A549 (cell line): ENCODE data around the gene DCAF6. TPM values are rescaled to one million over a fixed set of nuclear protein-coding genes. Genes with fewer than 3 reads are reported as not detected.

Source experiments
- ATAC-seq, 2 experiments: fragments of 200-7000 bp in 1 of 2; fragments of >200 bp in 1 of 2; cut with Nextera tagmentation in 1 of 2; cut with Tn5 transposase in 1 of 2; 3 replicates each; pipeline versions ENCODE4 v1.8.0 to v1.9.1; 2018 to 2020; ENCODE audit warnings: mild to moderate bottlenecking in 1 of 2, moderate library complexity in 1 of 2
- CTCF ChIA-PET: fragments of 300-600 bp; sonication (Branson Sonifier 250); formaldehyde crosslinking; extraction: SDS; loops from one replicate; lab custom pipeline; 2021; ENCODE audit warnings: antibody characterized with exemption, inconsistent platforms; lab: Yijun Ruan, JAX
- POLR2A ChIA-PET: fragments of 350-600 bp; formaldehyde crosslinking; extraction: SDS; loops from one replicate; lab custom pipeline; 2021; ENCODE audit warnings: antibody characterized with exemption, inconsistent platforms; lab: Yijun Ruan, JAX
- DNase-seq, 2 experiments: peaks; one replicate each; pipeline versions ENCODE4 v3.0.0 to v3.0.0-alpha.2; 2011 to 2016; ENCODE audit warnings: low read depth in 1 of 2, low spot score in 1 of 2
- FAIRE-seq: peaks from 2 replicates; lab custom pipeline; 2011; peaks lifted over from hg19 to GRCh38; lab: Jason Lieb, UNC
- H3K27ac ChIP-seq, 2 experiments: fragments of >200 bp; sonication (Bioruptor Twin); formaldehyde crosslinking; 3 replicates each; pipeline ENCODE4 v1.5.1; 2016 to 2017
- H3K4me1 ChIP-seq: fragments of >200 bp; sonication (Bioruptor Twin); formaldehyde crosslinking; 3 replicates; pipeline ENCODE4 v1.6.1; 2016
- H3K4me2 ChIP-seq: fragments of >200 bp; sonication (Bioruptor Twin); formaldehyde crosslinking; 3 replicates; pipeline ENCODE4 v1.6.1; 2016
- H3K4me3 ChIP-seq: fragments of >200 bp; sonication (Bioruptor Twin); formaldehyde crosslinking; 3 replicates; pipeline ENCODE4 v1.5.1; 2016
- H3K9me3 ChIP-seq: fragments of >200 bp; sonication (Bioruptor Twin); formaldehyde crosslinking; 3 replicates; pipeline ENCODE4 v1.6.1; 2016
- CHD2 ChIP-seq: fragments of 150-350 bp; IDR thresholded peaks from 2 replicates; pipeline ENCODE4 v1.6.1; 2014; ENCODE audit warnings: low read length; ENCODE audit not compliant: partially characterized antibody
- CHD4 ChIP-seq: fragments of 200-600 bp; sonication (generic); IDR thresholded peaks from 2 replicates; pipeline ENCODE4 v1.6.1; 2016; ENCODE audit warnings: antibody characterized with exemption, mild to moderate bottlenecking, borderline replicate concordance
- EHMT2 ChIP-seq: fragments of 200-600 bp; sonication (generic); IDR thresholded peaks from 2 replicates; pipeline ENCODE4 v1.6.1; 2016; ENCODE audit warnings: antibody characterized with exemption, low read depth, mild to moderate bottlenecking, moderate library complexity
- ELK1 ChIP-seq: fragments of 150-350 bp; IDR thresholded peaks from 2 replicates; pipeline ENCODE4 v1.6.1; 2014; ENCODE audit warnings: low read depth, mild to moderate bottlenecking, low read length
- FOSL2 ChIP-seq, 2 experiments: fragments of 450-650 bp in 1 of 2; fragments of >200 bp in 1 of 2; sonication (Bioruptor Twin) in 1 of 2; formaldehyde crosslinking; IDR thresholded peaks; 2 replicates each; pipeline versions ENCODE4 v1.5.0 to v1.6.1; 2016 to 2020; ENCODE audit warnings: mild to moderate bottlenecking in 1 of 2, moderate library complexity in 1 of 2
- GATA3 ChIP-seq: IDR thresholded peaks from 2 replicates; pipeline ENCODE4 v1.6.1; 2012; ENCODE audit warnings: borderline replicate concordance
- HEYL ChIP-seq: fragments of 250-450 bp; sonication (Bioruptor Pico); IDR thresholded peaks from 2 replicates; pipeline ENCODE4 v1.8.0; 2021; ENCODE audit warnings: mild to moderate bottlenecking, moderate library complexity
- JUNB ChIP-seq: fragments of >200 bp; sonication (Bioruptor Twin); formaldehyde crosslinking; IDR thresholded peaks from 2 replicates; pipeline ENCODE4 v1.6.1; 2016
- KDM1A ChIP-seq: fragments of 200-600 bp; sonication (generic); IDR thresholded peaks from 2 replicates; pipeline ENCODE4 v1.6.1; 2016; ENCODE audit warnings: low read depth, mild to moderate bottlenecking
- MAZ ChIP-seq: fragments of 150-350 bp; IDR thresholded peaks from 2 replicates; pipeline ENCODE4 v1.6.1; 2014; ENCODE audit warnings: antibody characterized with exemption, low read depth, low read length, borderline replicate concordance
- NPAS2 ChIP-seq: fragments of 250-450 bp; sonication (Bioruptor Pico); IDR thresholded peaks from 2 replicates; pipeline ENCODE4 v1.8.0; 2022; ENCODE audit warnings: mild to moderate bottlenecking, moderate library complexity, borderline replicate concordance
- RAD21 ChIP-seq, 2 experiments: fragments of >200 bp in 1 of 2; sonication (Bioruptor Twin) in 1 of 2; formaldehyde crosslinking in 1 of 2; IDR thresholded peaks in 1 of 2; conservative IDR thresholded peaks in 1 of 2; 2 replicates in 1 of 2; 3 replicates in 1 of 2; pipeline ENCODE4 v1.6.1; 2012 to 2018; ENCODE audit warnings: inconsistent platforms in 1 of 2
- RARB ChIP-seq: fragments of 250-450 bp; sonication (Bioruptor Pico); IDR thresholded peaks from 2 replicates; pipeline ENCODE4 v1.8.0; 2021; ENCODE audit warnings: mild to moderate bottlenecking, moderate library complexity
- REST ChIP-seq: fragments of 200-600 bp; sonication (generic); IDR thresholded peaks from 2 replicates; pipeline ENCODE4 v1.6.1; 2016; ENCODE audit warnings: antibody characterized with exemption, mild to moderate bottlenecking, moderate library complexity
- RNF2 ChIP-seq: fragments of 200-600 bp; sonication (generic); IDR thresholded peaks from 2 replicates; pipeline ENCODE4 v1.6.1; 2016; ENCODE audit warnings: low read depth, mild to moderate bottlenecking, antibody characterized with exemption, moderate library complexity, borderline replicate concordance
- SREBF2 ChIP-seq: fragments of 450-650 bp; IDR thresholded peaks from 2 replicates; pipeline ENCODE4 v1.6.1; 2014; ENCODE audit warnings: mild to moderate bottlenecking, moderate library complexity
- TFCP2L1 ChIP-seq: fragments of 250-450 bp; sonication (Bioruptor Pico); IDR thresholded peaks from 2 replicates; pipeline ENCODE4 v1.5.0; 2021; ENCODE audit warnings: mild to moderate bottlenecking
- USF2 ChIP-seq: fragments of 450-650 bp; IDR thresholded peaks from 2 replicates; pipeline ENCODE4 v1.6.1; 2014; ENCODE audit warnings: antibody characterized with exemption
- ZC3H11A ChIP-seq: fragments of 450-650 bp; IDR thresholded peaks from 2 replicates; pipeline ENCODE4 v1.6.1; 2014; ENCODE audit warnings: antibody characterized with exemption, mild to moderate bottlenecking
- ZFP36 ChIP-seq: fragments of 450-650 bp; IDR thresholded peaks from 2 replicates; pipeline ENCODE4 v1.6.1; 2014; ENCODE audit warnings: borderline replicate concordance; ENCODE audit not compliant: partially characterized antibody
- WGBS: methylation state at CpG from one replicate; pipeline ENCODE4 v1.1.6; 2017; ENCODE audit errors: missing lambda C conversion rate; 5-methylcytosine and 5-hydroxymethylcytosine counted together
- polyA plus RNA-seq, 4 experiments: library from polyadenylated mRNA; depleted of rRNA in 3 of 4; stranded (reverse); fragments of >200 nt; fragmentation: RNase III in 1 of 4; extraction: RNeasy Plus Mini Kit Qiagen cat#74134 plus additional on column Dnase treatment in 1 of 4; gene quantifications; 2 replicates in 3 of 4; 3 replicates in 1 of 4; pipeline ENCODE4 v1.2.3, GENCODE V29; 2011 to 2017
- TF ChIP-seq, protein P1 (sequence below): fragments of >200 bp; sonication (Bioruptor Twin); formaldehyde crosslinking; IDR thresholded peaks from 2 replicates; pipeline ENCODE4 v1.6.1; 2016

The DCAF6 gene
- polyA plus RNA-seq, 2 of the 4 experiments (the other 2 are of a cell fraction) = 39.9 to 74.7 TPM

GRCh38 chr1:168116327-168116799 is 179.9 kb downstream of the DCAF6 start:
- DNase-seq (no peak), ATAC-seq (no peak), FAIRE-seq (no peak)
- ChIA-PET POLR2A (no interaction called here), CTCF (interaction anchor here (0.6 to 1.7 kb wide), 4 partner anchors 9 to 67 kb away, joined by 3 to 4 read pairs (median 3); no protein-coding TSS in a partner anchor)
- Histone ChIP-seq H3K4me2 (no peak overlapping the region), H3K4me3 (no peak overlapping the region), H3K27ac (no peak overlapping the region), H3K4me1 (0 out of 3 replicates have a peak, but pooled peaks cover 3% of the 10 kb centered on the region), H3K9me3 (0 out of 3 replicates have a peak, but pooled peaks cover 3% of the 10 kb centered on the region)
- WGBS = 82% methylated on average over 6 of the region's 6 CpGs
- TF ChIP-seq ZFP36 (no peak), ZC3H11A (no peak), NPAS2 (CRISPR knock-in tag) (no peak), USF2 (no peak), CHD4 (no peak), RAD21 (conservative IDR thresholded peaks at IDR 0.05 in 1 of 2, IDR thresholded peaks at IDR 0.05 in 1 of 2) (no peak), EHMT2 (no peak), ELK1 (no peak), HEYL (CRISPR knock-in tag) (no peak)

- FAIRE-seq (no peak), ATAC-seq (no peak), DNase-seq (no peak)
- no peaks in the 10 kb centered on the region for H3K4me1 ChIP-seq
- 88% methylated on average over 4 of the region's 4 CpGs for WGBS
- H3K27ac ChIP-seq = no peak overlapping the region
- H3K9me3 ChIP-seq = 0 out of 3 replicates have a peak, but pooled peaks cover 3% of the 10 kb centered on the region
- POLR2A ChIA-PET = no interaction called here
- no peak overlapping the region for H3K4me2 ChIP-seq
- CTCF ChIA-PET = interaction anchor here (2.1 kb wide), 1 partner anchor 35 kb away, joined by 6 read pairs; no protein-coding TSS in a partner anchor
- no peak for TF ChIP-seq SREBF2
- TF ChIP-seq CHD4 = no peak
- TF ChIP-seq USF2 = no peak
- TF ChIP-seq RARB = no peak
- TF ChIP-seq JUNB = no peak
- TF ChIP-seq MAZ = no peak
- TF ChIP-seq KDM1A = no peak
- TF ChIP-seq NPAS2 (CRISPR knock-in tag) = no peak
- no peak for TF ChIP-seq FOSL2 (IDR thresholded peaks at IDR 0.05)
- TF ChIP-seq FOSL2 (CRISPR knock-in tag; IDR thresholded peaks at IDR 0.05) = no peak
- no peak for TF ChIP-seq HEYL (CRISPR knock-in tag)
- no peak for TF ChIP-seq TFCP2L1 (CRISPR knock-in tag)
- no peak for TF ChIP-seq RNF2
- TF ChIP-seq GATA3 = no peak
- TF ChIP-seq REST = no peak
- TF ChIP-seq CHD2 = no peak
- TF ChIP-seq, protein P1, sequence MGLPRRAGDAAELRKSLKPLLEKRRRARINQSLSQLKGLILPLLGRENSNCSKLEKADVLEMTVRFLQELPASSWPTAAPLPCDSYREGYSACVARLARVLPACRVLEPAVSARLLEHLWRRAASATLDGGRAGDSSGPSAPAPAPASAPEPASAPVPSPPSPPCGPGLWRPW = no peak
- H3K4me3 ChIP-seq = no peak overlapping the region
Observed at GRCh38 chr1:168119750-168120149, 183.3 kb downstream of the DCAF6 start.
